HTR-8/SVneo (cell line): ENCODE results near the gene RAD18.

Experiments
- DNase-seq: peaks from one replicate; pipeline ENCODE4 v3.0.0; 2011; ENCODE audit warnings: low spot score, mixed read lengths; ENCODE audit not compliant: insufficient read length
- FAIRE-seq: peaks from 2 replicates; lab custom pipeline; 2011; peaks lifted over from hg19 to GRCh38; lab: Jason Lieb, UNC

The RAD18 gene

GRCh38 chr3:8963137-8963853 lies at the start of gene RAD18:
RAD18 (minus strand) TSS chr3:8963472; CDS start chr3:8963385, 87 bp downstream.
- DNase-seq, result peak; percentile 75
- peak; percentile 68 for FAIRE-seq

GRCh38 chr3:9012521-9012920 lies 49.2 kb upstream of the RAD18 start:
- DNase-seq, result no peak
- no peak for FAIRE-seq

- FAIRE-seq (no peak), DNase-seq (no peak)
Observed at GRCh38 chr3:9009976-9010545, 46.8 kb upstream of the RAD18 start.

- no peak for DNase-seq
- no peak for FAIRE-seq
Observed at GRCh38 chr3:9008550-9009255, 45.4 kb upstream of the RAD18 start.

GRCh38 chr3:9007928-9008327 lies 44.7 kb upstream of the RAD18 start:
- no peak for FAIRE-seq

GRCh38 chr3:9007213-9007612 lies 43.9 kb upstream of the RAD18 start:
- no peak for FAIRE-seq
- no peak for DNase-seq

More at GRCh38 chr3:9007928-9008327, 44.7 kb upstream of the RAD18 start:
- DNase-seq, result no peak

- FAIRE-seq (no peak), DNase-seq (no peak)
Observed at GRCh38 chr3:9000041-9000440, 36.8 kb upstream of the RAD18 start.

GRCh38 chr3:8997151-8997550 lies 33.9 kb upstream of the RAD18 start:
- FAIRE-seq (no peak), DNase-seq (no peak)

- FAIRE-seq (peak; percentile 28), DNase-seq (peak; percentile 29)
Observed at GRCh38 chr3:8996681-8997121, 33.4 kb upstream of the RAD18 start.

GRCh38 chr3:8996216-8996615 lies 32.9 kb upstream of the RAD18 start:
- DNase-seq (no peak), FAIRE-seq (no peak)

GRCh38 chr3:8994226-8994625 lies 31.0 kb upstream of the RAD18 start:
- FAIRE-seq (no peak), DNase-seq (no peak)

GRCh38 chr3:8993331-8993730 lies 30.1 kb upstream of the RAD18 start:
- no peak for FAIRE-seq
- no peak for DNase-seq

GRCh38 chr3:8992854-8993253 lies 29.6 kb upstream of the RAD18 start:
- FAIRE-seq (no peak), DNase-seq (no peak)

- DNase-seq, result no peak
Observed at GRCh38 chr3:8992199-8992598, 28.9 kb upstream of the RAD18 start.

GRCh38 chr3:8990266-8991215 lies 27.3 kb upstream of the RAD18 start:
- no peak for DNase-seq
- no peak for FAIRE-seq

More at GRCh38 chr3:8992199-8992598, 28.9 kb upstream of the RAD18 start:
- no peak for FAIRE-seq

GRCh38 chr3:8988791-8989558 lies 25.7 kb upstream of the RAD18 start:
- DNase-seq (no peak), FAIRE-seq (no peak)

GRCh38 chr3:8988384-8988655 lies 25.0 kb upstream of the RAD18 start:
- FAIRE-seq (no peak), DNase-seq (no peak)

- FAIRE-seq (no peak), DNase-seq (peak; percentile 76)
Observed at GRCh38 chr3:8987645-8988383, 24.5 kb upstream of the RAD18 start.

- DNase-seq (no peak), FAIRE-seq (no peak)
Observed at GRCh38 chr3:8987226-8987625, 24.0 kb upstream of the RAD18 start.
